GM13977 (cell line): Measurements from ENCODE around the gene CYP2W1.

Experiments used
- DNase-seq: peaks from one replicate; pipeline ENCODE4 v3.0.0; 2012; ENCODE audit warnings: low spot score
- in situ Hi-C: fragments of 300-500 bp; cut with MboI; formaldehyde crosslinking; loops from one replicate; pipeline ENCODE4 v1.12.0; 2022; ENCODE audit warnings: low sequenced_read_pairs, low pct_unique_long_range_greater_than_20kb, mixed read lengths, inconsistent platforms; ENCODE audit not compliant: unreplicated experiment
- TF ChIP-seq, protein P1 (sequence below): IDR thresholded peaks from 2 replicates; pipeline ENCODE4 v1.5.1; 2012; ENCODE audit warnings: mild to moderate bottlenecking, control low read depth; ENCODE audit not compliant: insufficient read depth; ENCODE audit errors: extremely low read depth, missing control alignments

Gene CYP2W1

DNA sequence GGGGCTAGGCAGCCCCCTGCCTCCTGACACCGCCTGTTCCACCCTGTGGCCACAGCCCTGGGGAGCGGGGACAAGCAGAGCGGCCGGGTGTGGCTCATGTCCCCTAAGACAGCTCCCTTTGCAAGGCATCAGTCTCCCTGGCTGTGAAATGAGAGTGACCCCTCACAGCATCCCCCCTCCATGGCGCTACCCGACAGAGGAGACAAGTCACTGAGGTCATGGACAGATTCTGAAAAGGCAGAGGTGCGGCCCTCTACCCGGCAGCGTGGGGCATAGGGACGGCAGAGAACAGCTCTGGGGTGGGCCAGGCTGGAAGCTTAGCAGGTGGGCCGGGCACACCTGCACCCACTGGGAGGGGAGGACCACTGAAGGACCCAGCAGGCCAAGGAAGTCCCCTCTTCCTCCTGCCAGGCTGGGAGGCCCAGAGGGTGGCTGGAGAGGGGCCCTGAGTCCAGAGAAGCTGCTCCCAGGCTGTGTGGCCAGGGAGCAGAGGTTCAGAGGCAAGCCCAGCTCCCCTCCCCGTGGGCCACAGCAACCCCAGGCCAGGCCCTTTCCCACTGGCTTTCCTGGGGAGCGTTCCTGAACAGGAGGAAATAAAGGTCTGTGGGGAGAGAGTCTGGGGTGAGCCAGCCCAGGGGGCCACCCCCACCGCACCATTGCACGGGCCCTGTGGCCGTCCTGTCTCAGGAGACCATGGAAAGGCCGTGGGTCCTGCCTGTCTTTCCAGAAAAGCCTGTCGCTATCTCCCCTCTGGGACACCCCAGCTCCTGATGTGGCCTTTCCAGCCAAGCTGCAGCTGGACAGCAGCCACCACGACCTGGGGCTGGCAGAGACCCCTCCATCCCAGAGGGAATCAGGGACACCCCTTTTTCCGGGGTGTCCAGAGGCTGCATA, 30.2 kb upstream of the CYP2W1 start:
- TF ChIP-seq, protein P1, sequence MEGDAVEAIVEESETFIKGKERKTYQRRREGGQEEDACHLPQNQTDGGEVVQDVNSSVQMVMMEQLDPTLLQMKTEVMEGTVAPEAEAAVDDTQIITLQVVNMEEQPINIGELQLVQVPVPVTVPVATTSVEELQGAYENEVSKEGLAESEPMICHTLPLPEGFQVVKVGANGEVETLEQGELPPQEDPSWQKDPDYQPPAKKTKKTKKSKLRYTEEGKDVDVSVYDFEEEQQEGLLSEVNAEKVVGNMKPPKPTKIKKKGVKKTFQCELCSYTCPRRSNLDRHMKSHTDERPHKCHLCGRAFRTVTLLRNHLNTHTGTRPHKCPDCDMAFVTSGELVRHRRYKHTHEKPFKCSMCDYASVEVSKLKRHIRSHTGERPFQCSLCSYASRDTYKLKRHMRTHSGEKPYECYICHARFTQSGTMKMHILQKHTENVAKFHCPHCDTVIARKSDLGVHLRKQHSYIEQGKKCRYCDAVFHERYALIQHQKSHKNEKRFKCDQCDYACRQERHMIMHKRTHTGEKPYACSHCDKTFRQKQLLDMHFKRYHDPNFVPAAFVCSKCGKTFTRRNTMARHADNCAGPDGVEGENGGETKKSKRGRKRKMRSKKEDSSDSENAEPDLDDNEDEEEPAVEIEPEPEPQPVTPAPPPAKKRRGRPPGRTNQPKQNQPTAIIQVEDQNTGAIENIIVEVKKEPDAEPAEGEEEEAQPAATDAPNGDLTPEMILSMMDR, result no peak
- no peak for DNase-seq
- in situ Hi-C loops, result no loop called here

GRCh38 chr7:953547-954327, 29.2 kb upstream of the CYP2W1 start:
- TF ChIP-seq, protein P1, result no peak
- in situ Hi-C loops, result no loop called here
- no peak for DNase-seq

DNA sequence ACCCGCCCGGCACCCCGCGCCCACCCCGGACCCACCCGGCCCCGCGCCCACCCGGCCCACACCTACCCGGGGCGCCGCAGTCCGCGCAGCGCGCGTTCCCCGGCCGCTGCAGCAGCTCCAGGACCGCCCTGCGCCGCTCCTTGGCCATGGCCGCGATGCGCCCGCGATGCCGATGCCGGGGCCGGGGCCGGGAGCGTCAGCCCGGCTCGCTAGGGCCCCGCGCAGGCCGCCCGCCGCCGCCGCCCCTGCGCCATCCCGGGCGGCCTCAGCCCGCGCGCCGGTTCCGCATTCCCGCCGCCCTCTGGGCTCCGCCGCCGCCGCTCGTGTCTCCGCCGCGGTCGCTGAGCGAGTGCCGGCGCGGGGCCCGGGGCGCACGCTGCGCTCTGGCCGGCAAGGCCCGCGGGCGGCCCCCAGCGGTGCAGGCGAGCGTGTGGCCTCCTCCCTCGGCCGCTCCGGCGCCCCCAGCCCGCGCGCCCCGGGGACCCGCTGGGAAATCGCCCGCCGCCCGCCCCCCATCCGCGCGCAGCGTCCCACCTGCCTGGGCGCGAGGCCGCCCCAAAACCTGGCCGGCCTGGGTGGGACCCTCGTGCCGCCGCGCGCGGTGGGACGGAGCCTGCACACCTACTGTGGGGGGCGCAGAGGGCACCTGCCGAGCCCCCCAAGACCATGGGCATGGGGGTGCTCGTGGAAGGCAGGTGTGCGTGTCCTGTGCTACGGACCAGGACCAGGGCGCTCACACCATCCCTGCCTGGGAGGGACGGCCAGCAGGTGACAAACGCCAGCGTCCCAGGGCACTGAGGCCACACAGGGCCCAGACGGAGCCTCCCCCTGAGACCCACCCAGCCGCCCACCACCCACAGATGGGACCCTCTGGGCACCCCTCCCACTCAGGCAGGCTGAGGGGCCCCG, 28.4 kb upstream of the CYP2W1 start, which contains the start of gene ADAP1:
Gene ADAP1 (minus strand): TSS at position 351 of the 909 bp plus-strand sequence. CDS start 203 bp downstream, at position 148.
- peak; percentile 90 for DNase-seq
- in situ Hi-C loops, result no loop called here
- TF ChIP-seq, protein P1, result peak; percentile 91

DNA sequence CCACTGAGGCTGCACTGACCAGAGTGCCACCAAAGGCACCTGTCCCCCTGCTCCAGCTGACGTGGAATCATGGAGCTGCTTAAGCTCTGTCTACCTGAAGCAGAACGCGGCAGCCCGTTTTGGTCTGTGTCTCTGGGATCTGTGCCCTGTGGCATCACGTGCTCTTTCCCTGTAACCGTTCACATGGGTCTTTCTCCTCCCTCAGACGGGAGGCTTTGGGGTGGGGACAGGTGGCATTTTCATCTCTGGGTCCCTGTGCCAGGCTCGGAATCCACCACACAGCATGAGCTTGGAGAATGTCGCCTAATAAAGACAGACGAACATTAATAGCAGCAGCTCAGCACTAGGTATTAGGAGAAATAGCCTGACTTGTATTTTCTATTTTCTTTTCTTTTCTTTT, 26.9 kb upstream of the CYP2W1 start:
- TF ChIP-seq, protein P1, result no peak
- no peak for DNase-seq
- in situ Hi-C loops, result no loop called here

DNA sequence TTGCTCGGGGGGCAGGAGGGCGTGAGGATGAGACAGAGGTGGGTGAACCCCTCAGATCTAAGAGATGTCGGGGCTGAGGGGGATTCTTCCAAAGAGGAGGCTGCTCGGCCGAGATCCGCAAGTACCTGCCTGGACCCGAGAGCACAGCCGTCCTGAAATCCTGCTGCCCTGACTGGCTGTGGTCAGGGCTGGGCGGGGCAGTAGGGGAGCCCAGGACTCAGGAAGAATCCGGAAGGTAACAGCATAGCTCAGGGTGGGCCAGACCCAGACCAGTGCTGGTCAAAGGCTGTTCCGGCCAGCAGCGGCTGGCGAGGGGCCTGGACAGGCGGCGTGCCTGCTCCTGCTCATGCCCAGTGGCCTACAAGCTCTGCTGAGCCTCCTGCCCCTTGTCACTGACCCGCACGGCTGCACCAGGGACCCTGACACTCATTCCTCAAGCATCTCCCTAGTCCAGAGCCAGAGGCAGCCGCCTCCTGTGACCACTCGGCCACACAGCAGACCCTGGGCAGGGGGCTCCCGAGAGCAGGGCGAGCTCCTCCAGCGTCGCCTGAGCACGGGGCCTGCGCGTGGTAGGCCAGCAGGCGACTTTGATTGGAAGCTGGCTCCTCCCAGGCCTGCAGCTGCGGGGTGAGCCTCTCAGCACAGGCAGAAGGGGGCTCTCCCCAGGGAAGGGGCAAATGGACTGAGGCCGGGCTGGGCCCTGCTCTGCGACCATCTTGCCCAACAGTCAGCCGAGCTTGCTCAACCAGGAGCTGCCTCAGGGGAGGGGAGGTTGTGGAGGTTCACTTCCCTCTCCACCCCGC, 25.4 kb upstream of the CYP2W1 start:
- TF ChIP-seq, protein P1, result no peak
- no peak for DNase-seq
- in situ Hi-C loops, result no loop called here
